NCI-H1417 treated with DMSO at 0.1 percent for 48 hours (cell line): ENCODE data around the gene IL32.

Source experiments
- DNase-seq: peaks from one replicate; lab custom pipeline; 2025; lab: John Stamatoyannopoulos, UW

Gene IL32, protein sequence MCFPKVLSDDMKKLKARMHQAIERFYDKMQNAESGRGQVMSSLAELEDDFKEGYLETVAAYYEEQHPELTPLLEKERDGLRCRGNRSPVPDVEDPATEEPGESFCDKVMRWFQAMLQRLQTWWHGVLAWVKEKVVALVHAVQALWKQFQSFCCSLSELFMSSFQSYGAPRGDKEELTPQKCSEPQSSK

DNA sequence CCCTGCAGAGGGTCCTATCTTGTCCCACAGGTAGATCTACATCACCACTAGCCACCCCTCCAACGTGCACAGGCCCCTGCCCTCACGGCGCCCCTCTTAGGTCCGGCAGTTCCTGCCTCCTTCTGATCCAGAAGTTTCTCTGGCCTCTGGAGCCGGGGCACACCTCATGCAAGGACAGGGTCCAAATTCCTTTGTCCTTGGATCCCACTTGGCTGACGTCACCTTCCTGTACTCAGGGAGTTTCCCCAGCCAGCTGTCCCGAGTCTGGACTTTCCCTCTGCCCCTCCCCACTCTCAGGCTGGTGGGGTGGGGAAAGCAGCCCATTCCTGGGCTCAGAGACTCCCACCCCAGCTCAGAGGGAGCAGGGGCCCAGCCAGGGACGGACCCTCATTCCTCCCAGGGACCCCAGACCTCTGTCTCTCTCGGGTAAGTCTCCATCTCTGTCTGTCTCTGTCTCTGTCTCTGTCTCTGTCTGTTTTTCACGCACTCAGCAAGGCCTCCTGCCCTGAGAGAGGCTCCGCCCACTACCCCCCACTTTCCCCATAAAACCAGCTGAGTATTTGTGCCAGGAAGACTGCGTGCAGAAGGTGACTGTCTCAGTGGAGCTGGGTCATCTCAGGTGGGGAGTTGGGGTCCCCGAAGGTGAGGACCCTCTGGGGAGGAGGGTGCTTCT lies at the start of gene IL32:
IL32 (plus strand) TSS at position 572 of the 673 bp plus-strand sequence. CDS start 172 bp downstream, outside the sequence.
- no peak for DNase-seq

DNA sequence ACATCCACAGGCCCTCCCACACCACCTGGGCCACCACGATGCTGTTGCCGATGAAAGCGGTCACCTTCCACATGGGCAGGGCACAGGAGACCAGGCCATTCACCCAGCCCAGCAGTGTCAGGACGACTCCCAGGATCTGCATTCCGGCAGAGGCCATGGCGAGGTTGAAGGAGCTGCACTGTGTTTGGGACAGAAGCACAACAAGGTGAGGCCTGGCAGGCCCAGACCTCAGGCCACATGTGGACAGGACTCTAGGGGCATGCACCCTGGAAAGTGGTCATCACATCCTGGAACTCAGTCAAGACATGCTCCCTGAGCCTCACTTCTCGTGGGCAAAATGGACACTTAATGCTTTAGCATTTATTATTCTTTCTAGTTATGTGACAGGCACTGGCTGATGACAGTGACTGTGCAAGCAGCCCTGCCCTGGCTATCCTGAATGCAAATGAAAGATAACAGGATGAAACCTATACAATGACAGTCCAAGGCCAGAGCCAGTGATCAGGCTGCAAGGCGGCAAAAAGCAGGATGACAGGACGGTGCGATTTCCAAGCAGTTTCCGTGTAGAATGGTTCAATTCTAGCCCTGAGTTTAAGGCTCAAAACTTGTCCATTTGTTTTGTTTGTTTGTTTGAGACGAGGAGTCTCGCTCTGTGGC lies 49.4 kb upstream of the IL32 start:
- no peak for DNase-seq

DNA sequence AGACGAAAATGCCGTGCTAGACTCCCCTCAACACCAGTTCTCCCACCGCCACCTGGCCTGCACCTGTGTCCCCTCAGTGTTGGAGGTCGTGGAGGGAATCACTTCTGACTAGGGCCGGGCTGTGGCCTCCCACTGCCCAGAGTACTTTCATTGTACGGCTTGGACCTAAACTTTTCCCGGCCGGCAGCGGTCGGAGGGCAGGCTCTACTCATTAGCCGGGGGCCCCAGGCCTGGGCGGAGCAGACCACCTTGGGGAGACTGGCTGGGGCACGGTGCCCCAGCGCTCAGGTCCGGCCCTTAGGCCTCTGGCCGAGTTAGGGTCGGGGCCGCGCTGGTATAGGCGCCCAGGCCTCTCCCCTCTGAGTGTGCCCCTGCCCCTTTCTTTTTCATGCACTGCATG lies 48.1 kb upstream of the IL32 start:
- DNase-seq: no peak

DNA sequence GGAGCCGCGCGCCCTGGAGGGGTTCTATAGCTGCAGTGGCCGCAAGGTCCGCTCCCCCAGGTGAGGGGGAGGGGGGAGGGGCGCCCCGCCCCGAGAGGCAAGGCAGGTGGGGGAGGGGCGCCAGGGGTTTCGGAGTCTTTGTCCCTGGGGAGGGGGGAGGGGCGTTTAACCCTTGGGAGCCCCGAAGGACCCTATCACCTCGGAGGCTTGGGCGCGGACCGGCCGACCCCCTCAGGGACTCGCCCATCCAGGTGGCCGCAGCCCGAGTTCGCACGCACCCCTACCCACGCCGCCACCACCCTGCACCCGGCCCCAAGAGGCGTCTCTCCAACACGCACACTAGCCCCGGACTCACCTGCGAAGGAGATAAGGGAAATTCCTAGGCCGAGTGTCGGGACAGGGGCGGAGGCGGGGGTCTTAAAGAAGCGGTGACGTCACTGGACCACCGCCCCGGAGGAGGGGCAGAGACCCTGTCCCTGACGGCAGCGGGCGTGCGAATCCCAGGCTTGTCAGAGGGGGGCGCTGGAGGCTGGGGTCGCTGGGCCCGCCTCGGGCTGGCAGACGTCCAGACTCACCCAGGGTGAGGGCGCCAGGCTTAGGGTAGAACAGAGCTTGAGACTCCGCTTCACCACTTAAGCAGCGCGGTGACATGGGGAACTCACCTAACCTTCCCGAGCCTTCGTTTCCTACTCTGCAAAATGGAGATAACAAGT lies 47.5 kb upstream of the IL32 start, which contains the start of gene CLDN6:
CLDN6 (minus strand) TSS at position 390 of the 713 bp plus-strand sequence. CDS start 2,162 bp downstream, outside the sequence.
- no peak for DNase-seq

DNA sequence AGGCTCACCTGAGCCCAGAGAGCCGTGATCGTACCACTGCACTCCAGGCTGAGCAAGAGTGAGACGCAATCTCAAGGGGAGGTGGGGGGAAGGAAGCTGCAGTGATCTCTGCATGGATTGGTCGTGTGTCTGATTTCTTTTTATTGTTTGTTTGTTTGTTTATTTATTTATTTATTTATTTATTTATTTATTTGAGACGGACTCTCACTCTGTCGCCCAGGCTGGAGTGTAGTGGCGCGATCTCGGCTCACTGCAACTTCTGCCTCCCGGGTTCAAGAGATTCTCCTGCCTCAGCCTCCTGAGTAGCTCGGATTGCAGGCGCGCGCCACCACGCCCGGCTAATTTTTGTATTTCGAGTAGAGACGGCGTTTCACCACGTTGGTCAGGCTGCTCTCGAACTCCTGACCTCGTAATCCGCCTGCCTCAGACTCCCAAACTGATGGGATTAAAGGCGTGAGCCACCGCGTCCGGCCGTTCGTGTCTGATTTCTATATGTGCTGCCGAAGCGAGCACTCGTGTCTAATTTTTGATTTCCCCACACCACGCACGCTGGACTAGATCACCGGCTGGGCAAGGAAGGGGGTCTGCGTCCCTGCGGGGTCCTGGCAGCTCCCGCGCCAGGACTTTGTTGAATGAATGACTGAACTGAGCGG lies 45.7 kb upstream of the IL32 start:
- DNase-seq: no peak

DNA sequence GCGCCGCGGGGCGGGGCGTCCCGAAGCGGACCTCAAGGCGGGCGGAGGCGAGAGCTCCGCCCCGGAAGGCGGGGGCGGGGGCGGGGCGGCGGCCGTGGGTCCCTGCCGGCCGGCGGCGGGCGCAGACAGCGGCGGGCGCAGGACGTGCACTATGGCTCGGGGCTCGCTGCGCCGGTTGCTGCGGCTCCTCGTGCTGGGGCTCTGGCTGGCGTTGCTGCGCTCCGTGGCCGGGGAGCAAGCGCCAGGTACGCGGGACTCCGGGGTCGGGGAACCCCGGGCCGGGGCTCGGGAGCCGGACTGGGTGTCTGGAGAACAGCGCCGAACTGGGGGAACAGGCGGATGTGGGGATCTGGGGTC lies 45.2 kb upstream of the IL32 start, which contains the start of gene TNFRSF12A:
TNFRSF12A (plus strand) TSS at position 122 of the 357 bp plus-strand sequence; CDS start at position 152, 30 bp downstream.
- no peak for DNase-seq

DNA sequence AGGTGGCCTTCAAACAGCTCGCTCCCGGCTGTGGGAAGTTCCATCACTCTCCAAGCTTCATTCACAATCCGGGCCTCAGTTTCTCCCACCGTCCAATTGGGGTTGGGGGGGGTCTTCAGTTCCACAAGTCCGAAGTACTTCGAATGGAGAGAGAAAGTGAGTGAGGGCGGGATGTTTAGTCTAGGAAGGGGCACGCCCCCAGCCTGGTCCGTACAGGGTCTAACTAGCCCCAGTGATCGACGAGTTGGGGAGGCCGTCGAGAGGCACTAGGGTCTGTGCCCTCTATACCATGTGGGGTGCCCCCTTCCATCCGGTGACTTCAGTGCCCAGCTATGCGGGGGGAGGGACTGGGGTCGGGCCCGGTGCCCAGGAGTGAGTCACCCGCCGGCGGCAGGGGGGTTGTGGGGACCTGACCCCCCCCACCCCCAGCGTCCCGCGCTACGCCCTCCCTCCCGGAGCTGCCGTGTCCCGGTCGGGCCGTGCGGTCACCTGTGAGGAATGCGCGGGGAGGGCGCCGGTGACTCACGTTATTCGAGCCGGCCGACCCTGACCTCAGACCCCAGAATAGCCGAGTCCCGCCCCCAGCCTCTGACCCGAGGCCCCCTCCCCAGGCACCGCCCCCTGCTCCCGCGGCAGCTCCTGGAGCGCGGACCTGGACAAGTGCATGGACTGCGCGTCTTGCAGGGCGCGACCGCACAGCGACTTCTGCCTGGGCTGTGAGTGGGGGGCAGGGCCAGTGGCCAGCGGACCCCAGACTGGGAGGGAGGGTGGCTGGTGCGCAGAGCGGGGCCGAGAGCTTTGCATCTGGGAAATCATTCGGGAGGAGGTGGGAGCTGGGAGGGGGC lies 44.6 kb upstream of the IL32 start:
- no peak for DNase-seq

DNA sequence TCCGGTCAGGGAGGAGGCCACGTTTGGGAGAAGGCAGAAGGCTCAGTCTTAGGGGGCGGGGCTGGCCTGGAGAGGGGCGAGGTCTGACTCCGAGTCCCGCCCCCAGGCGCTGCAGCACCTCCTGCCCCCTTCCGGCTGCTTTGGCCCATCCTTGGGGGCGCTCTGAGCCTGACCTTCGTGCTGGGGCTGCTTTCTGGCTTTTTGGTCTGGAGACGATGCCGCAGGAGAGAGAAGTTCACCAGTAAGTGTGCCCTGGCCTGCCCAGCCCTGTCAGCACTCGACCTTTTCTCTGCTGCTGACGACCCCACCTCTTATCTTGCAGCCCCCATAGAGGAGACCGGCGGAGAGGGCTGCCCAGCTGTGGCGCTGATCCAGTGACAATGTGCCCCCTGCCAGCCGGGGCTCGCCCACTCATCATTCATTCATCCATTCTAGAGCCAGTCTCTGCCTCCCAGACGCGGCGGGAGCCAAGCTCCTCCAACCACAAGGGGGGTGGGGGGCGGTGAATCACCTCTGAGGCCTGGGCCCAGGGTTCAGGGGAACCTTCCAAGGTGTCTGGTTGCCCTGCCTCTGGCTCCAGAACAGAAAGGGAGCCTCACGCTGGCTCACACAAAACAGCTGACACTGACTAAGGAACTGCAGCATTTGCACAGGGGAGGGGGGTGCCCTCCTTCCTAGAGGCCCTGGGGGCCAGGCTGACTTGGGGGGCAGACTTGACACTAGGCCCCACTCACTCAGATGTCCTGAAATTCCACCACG lies 43.8 kb upstream of the IL32 start:
- DNase-seq: no peak

DNA sequence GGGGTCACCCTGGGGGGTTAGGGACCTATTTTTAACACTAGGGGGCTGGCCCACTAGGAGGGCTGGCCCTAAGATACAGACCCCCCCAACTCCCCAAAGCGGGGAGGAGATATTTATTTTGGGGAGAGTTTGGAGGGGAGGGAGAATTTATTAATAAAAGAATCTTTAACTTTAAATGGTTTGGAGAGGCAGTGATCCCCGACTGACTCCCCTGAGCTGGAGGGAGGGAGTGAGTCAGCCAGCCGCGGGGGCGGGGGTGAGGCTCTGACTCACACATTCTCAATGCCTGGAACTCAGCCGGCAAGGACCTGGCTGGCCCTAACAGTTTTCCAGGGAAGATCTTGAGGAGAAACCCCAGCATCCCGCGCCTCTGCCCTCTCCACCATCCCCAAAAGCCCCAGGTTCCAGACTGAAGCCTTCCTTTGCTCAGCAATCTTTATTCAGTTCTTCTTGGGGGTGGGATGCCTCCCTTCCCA lies 43.2 kb upstream of the IL32 start:
- no peak for DNase-seq

DNA sequence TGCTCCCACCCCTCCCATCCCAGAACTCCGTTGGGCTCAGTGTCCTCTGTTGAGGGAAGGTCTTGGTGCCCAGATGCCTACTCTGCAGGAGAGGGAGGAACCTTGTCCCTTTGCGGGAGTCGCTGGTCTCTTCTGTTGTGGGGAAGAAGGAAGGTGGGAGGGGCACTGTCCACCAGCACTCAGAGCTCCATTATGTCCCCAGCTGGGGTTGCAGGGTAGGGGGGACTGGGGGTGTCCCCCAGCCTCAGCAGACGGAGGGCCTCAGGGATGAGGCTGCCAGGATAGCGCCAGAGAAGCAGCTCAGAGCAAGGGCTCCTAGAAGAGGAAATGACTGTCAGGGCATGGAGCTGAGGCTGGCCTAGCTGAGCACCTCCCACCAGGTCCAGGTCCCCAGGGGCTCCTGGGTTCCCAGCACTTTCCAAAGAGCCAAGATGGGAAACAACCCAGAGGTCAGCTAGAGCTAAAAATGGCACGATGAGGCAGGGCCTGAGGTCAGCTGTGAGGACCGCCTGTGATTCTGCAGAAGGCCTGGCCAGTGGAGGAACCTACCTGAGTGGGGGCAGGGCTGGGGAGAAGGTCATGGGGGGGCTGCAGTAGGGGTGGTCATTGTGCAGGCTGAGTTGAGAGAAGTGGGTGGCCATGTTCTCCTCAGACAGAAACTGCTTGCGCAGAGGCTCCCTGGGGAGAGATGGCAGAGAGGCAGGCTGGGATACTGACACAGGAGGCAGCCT lies 42.6 kb upstream of the IL32 start:
- DNase-seq: no peak

DNA sequence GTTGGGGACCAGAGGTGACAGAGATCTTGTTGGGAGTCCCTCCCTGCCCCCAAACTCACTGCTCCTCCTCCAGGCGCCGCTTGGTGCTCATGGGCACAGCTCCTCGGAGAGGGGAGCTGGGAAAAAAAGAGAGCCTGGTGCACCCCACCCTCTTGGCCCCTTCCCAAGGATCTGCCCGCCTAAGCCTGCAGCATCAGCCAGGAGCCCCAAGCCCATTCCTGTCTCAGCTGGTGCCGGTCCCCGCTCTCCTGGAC lies 42.1 kb upstream of the IL32 start:
- DNase-seq: no peak

DNA sequence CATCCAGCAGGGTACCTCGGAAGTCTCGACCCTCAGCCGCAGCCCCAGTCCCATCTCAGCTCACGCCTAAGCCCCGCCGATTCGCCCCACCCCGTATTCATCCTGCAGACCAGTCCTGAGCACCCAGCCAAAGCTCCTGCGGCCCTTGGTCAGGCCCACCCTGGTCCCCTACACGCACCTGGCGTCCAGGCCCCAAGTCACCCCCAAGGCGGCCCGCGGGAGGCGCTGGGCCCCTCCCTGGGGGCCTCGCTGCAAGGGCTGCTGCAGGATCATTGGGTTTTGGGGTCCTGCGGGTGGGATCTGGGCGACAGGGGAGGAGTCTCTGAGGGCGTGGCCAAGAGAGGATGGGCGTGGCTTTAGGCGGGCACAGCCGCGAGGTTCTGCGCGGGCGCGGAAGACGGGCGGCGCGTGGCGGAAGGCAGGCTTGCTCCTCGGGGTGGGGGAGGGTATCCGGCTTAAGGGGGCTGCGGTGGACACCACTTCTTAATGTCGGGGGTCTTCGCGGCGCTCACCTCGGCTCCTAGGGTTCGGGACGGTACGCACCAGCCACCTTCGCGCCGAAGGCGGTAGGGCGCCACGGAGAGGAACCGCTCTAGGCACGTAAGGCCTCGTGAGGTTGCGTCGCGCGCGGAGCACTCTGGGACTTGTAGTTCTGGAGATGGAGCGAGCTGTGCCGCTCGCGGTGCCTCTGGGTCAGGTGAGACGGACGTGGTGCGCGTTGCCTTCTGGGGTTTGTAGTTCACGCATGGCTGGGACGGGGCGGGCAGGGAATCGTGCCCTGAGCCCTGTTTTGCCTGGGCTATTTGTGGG lies 41.6 kb upstream of the IL32 start, which contains the start of the genes HCFC1R1 and THOC6:
HCFC1R1 (minus strand) TSS at position 274 of the 810 bp plus-strand sequence; CDS start at position 273, 1 bp downstream.
THOC6 (plus strand) TSS at position 367 of the 810 bp plus-strand sequence; CDS start at position 659, 292 bp downstream.
- DNase-seq: peak; percentile 79

DNA sequence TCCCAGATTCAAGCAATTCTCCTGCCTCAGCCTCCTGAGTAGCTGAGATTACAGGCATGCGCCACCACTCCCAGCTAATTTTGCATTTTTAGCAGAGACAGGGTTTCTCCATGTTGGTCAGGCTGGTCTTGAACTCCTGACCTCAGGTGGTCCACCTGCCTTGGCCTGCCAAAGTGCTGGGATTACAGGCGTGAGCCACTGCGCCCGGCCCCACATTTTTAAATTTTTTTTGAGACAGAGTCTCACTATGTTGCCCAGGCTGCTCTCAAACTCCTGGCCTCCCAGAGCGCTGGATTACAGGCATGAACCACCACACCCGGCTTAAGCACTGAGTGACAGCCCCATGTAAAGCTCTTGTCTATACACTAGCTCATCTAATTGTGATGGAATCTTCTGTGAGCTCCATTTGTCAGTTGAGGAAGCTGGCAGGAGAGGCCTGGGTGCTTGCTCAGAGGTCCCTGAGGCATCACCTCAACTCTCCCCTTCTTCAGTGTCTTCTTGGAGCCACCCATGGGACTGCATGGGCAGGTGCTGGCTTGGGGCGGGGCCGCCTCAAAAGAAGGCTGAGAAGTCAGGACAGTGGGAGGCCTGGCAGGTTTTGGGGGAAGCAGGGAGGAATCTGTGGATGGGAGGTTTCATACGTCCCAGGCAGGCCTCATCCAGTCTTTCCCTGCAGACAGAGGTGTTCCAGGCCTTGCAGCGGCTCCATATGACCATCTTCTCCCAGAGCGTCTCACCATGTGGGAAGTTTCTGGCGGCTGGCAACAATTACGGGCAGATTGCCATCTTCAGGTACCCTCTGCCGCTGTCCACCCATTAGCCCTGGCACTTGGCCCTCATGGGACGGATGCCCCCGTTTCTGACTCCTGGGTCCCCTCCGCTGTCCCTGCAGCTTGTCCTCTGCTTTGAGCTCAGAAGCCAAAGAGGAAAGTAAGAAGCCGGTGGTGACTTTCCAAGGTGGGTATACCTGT lies 40.1 kb upstream of the IL32 start:
- DNase-seq: no peak

DNA sequence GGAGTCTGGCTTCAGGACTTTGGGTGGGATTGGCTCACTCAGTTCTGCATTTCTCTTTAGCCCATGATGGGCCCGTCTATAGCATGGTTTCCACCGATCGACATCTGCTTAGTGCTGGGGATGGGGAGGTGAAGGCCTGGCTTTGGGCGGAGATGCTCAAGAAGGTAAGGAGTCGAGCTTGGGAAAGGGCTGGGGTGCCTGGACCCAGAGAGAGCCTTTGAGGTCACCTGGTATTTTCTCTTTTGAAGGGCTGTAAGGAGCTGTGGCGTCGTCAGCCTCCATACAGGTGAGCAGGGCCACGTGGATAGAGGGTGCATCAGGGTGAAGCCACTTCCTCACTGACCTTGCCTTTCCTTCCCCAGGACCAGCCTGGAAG lies 39.4 kb upstream of the IL32 start:
- DNase-seq: no peak

DNA sequence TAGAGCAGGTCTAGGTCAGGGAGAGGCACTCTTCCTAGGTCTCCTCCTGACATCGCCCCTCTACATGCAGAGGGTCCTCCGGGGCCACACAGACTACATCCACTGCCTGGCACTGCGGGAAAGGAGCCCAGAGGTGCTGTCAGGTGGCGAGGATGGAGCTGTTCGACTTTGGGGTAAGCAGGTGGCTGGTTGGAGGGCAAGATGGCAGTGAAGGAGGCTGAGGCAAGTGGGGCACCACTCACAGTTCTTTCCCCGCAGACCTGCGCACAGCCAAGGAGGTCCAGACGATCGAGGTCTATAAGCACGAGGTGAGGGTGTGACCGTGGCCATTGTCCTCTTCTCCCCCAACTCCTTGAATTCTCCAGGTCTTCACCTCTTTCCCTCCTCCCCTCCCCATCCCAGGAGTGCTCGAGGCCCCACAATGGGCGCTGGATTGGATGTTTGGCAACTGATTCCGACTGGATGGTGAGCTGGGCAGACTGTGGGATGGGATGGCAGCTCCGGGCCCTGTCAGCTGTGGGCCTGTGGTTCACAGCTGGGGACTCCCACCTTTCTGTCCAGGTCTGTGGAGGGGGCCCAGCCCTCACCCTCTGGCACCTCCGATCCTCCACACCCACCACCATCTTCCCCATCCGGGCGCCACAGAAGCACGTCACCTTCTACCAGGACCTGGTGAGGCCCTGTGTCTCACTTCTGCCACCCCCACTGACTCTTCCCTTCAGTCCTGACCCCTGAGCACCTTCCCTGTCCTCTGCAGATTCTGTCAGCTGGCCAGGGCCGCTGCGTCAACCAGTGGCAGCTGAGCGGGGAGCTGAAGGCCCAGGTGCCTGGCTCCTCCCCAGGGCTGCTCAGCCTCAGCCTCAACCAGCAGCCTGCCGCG lies 38.6 kb upstream of the IL32 start:
- DNase-seq: no peak

DNA sequence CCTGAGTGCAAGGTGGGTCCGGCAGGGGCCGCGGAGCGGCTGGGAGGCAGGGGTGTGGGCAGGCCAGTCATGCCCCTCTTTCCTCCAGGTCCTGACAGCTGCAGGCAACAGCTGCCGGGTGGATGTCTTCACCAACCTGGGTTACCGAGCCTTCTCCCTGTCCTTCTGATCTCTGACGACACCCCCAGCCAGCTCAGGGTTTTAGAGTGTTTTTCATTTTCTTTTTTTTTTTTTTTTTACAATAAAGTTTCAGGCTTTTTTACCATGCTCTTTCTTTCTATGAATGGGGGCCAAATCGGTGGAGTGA lies 38.0 kb upstream of the IL32 start:
- no peak for DNase-seq
